Dedifferentiated amniotic fluid mesenchymal stem cell (primary cell): Measurements from ENCODE around the gene ESRRG.
A peak's percentile ranks its signal among the peaks of the same experiment; 100 is the strongest.
"Not testable (repeated sequence)": the region's sequence is repeated elsewhere in the genome, so short reads cannot be mapped to it uniquely, and the experiment has no call there.

Source experiments
- DNase-seq: peaks from one replicate; pipeline ENCODE4 v3.0.0-alpha.2; 2016; ENCODE audit errors: extremely low spot score

ESRRG gene

GRCh38 chr1:216704065-216704464 is 19.2 kb downstream of the ESRRG start:
- not testable (repeated sequence) for DNase-seq

GRCh38 chr1:216702170-216702569 is 21.1 kb downstream of the ESRRG start:
- DNase-seq, result no peak

- DNase-seq, result no peak
These were observed 22.4 kb downstream of the ESRRG start for GRCh38 chr1:216700779-216701178.

- no peak for DNase-seq
These were observed 31.5 kb downstream of the ESRRG start for GRCh38 chr1:216691710-216692109.

- no peak for DNase-seq
These were observed 32.6 kb downstream of the ESRRG start for GRCh38 chr1:216690603-216691002.

- no peak for DNase-seq
These were observed 35.0 kb downstream of the ESRRG start for GRCh38 chr1:216688127-216688657.

GRCh38 chr1:216686860-216687766 is 36.1 kb downstream of the ESRRG start:
- DNase-seq, result no peak

GRCh38 chr1:216682752-216683151 is 40.5 kb downstream of the ESRRG start:
- no peak for DNase-seq

GRCh38 chr1:216679108-216679507 is 44.1 kb downstream of the ESRRG start:
- no peak for DNase-seq

GRCh38 chr1:216670118-216670883 is 52.9 kb downstream of the ESRRG start:
- peak; percentile 79 for DNase-seq

- DNase-seq, result no peak
These were observed 56.8 kb downstream of the ESRRG start for GRCh38 chr1:216666441-216666840.

- no peak for DNase-seq
These were observed 57.4 kb downstream of the ESRRG start for GRCh38 chr1:216665856-216666255.

- DNase-seq, result no peak
These were observed 57.8 kb downstream of the ESRRG start for GRCh38 chr1:216665406-216665805.

- DNase-seq, result no peak
These were observed 60.5 kb downstream of the ESRRG start for GRCh38 chr1:216662681-216663080.

GRCh38 chr1:216660561-216660960 is 62.7 kb downstream of the ESRRG start:
- DNase-seq, result no peak

- DNase-seq, result no peak
These were observed 70.2 kb downstream of the ESRRG start for GRCh38 chr1:216653001-216653400.

GRCh38 chr1:216651826-216652418 is 71.3 kb downstream of the ESRRG start:
- no peak for DNase-seq

GRCh38 chr1:216643176-216643575 is 80.1 kb downstream of the ESRRG start:
- DNase-seq, result no peak

GRCh38 chr1:216641669-216642460 is 81.4 kb downstream of the ESRRG start:
- DNase-seq, result no peak

- no peak for DNase-seq
These were observed 83.1 kb downstream of the ESRRG start for GRCh38 chr1:216640100-216640499.

- no peak for DNase-seq
These were observed 90.2 kb downstream of the ESRRG start for GRCh38 chr1:216632980-216633379.
